ENCODE results near the gene IP6K1. TPM values are rescaled to one million over a fixed set of nuclear protein-coding genes. Genes with fewer than 3 reads are reported as not detected.

IP6K1 gene
- total RNA-seq, 2 donors from 2014 or later = 19.8 to 27.5 TPM

DNA sequence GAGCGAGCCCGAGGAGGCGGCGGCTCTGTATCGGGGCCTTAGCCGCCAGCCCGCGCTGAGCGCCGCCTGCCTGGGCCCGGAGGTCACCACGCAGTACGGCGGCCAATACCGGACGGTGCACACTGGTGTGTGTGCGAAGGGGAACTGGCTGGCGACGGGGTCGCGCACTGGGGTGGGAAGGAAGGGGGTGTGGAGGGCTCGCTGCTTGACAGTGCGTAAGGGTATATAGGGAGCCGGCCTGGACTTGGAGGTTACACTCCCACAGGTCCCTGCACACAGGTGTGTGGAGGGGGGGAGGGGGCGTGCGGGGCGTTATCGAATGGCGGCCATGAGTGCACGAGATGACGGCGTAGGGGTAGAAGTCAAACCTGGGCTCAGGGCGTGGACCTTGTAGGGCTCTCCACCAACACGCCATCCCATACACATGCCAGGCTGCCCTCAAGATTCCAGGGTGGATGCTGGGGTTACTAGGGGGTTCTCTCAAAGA is 111.8 kb downstream of the IP6K1 start:
- intact Hi-C loops (cut with DNase I) = no loop called here
- WGBS, 2 donors = 3 to 7% methylated on average over 25 to 34 of the region's 34 CpGs
- TF ChIP-seq, protein P1, sequence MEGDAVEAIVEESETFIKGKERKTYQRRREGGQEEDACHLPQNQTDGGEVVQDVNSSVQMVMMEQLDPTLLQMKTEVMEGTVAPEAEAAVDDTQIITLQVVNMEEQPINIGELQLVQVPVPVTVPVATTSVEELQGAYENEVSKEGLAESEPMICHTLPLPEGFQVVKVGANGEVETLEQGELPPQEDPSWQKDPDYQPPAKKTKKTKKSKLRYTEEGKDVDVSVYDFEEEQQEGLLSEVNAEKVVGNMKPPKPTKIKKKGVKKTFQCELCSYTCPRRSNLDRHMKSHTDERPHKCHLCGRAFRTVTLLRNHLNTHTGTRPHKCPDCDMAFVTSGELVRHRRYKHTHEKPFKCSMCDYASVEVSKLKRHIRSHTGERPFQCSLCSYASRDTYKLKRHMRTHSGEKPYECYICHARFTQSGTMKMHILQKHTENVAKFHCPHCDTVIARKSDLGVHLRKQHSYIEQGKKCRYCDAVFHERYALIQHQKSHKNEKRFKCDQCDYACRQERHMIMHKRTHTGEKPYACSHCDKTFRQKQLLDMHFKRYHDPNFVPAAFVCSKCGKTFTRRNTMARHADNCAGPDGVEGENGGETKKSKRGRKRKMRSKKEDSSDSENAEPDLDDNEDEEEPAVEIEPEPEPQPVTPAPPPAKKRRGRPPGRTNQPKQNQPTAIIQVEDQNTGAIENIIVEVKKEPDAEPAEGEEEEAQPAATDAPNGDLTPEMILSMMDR (IDR thresholded peaks at IDR 0.05) = peak in 1 of 7 experiments; percentile 27
- TF ChIP-seq POLR2A (IDR thresholded peaks at IDR 0.05) = no peak
- no peaks in the 10 kb centered on the region for H3K9me3 ChIP-seq
- DNase-seq = no peak
- ATAC-seq = peak; percentile 21
- H3K36me3 ChIP-seq (replicated peaks in 1 of 2; ENCODE audit: insufficient read depth in 1 of 2, low read depth in 2 of 2) = peaks cover 0 to 13% of the 10 kb centered on the region in 2 donors
- H3K27ac ChIP-seq = peak overlapping the region; percentile 90 to 96 (median 92)
- H3K27me3 ChIP-seq = no peaks in the 10 kb centered on the region
- H3K4me3 ChIP-seq = peak overlapping the region; percentile 59 to 98
- H3K4me1 ChIP-seq = peaks cover 28% of the 10 kb centered on the region

Small RNAs within 50 kb of the gene (microRNA-seq; reads per million reads assigned to microRNA genes)
- 0 reads per million in 2 donors for gene MIR5193 (ENCODE audit: borderline number of aligned reads in 2 of 2, borderline replicate concordance in 2 of 2)

Small RNAs within 50 kb of the gene (small RNA-seq; reads per million reads assigned to genes)
- gene AMIGO3 = not detected
- gene COX6CP14 = not detected

Other genes with a start within 250 kb of the IP6K1 start
- gene BSN, start 232.1 kb downstream of the IP6K1 start, total RNA-seq = 1 to 10 TPM; 1.3 to 6.6 TPM
- gene APEH, start 112.2 kb downstream of the IP6K1 start, total RNA-seq = 10 to 100 TPM; 58.7 to 67.7 TPM
- gene MST1, start 97.1 kb downstream of the IP6K1 start, total RNA-seq = 10 to 100 TPM; 16.9 to 80.4 TPM
- 10 to 100 TPM; 18.4 to 28.7 TPM for gene RNF123, start 97.0 kb downstream of the IP6K1 start, total RNA-seq
- gene AMIGO3, start 66.9 kb downstream of the IP6K1 start, total RNA-seq = 1 to 10 TPM; 2.0 to 2.1 TPM
- gene GMPPB, start 62.6 kb downstream of the IP6K1 start, total RNA-seq = 10 to 100 TPM; 36.3 to 43.8 TPM
- gene CDHR4, start 13.3 kb upstream of the IP6K1 start, total RNA-seq = under 1 TPM in 1 of 2 donors, not detected in 1; 0.26 TPM
- 1 to 10 TPM in 1 of 2 donors, not detected in 1; 2.6 TPM for gene INKA1, start 16.7 kb upstream of the IP6K1 start, total RNA-seq
- 10 to 100 TPM; 39.2 to 86.4 TPM for gene UBA7, start 27.4 kb upstream of the IP6K1 start, total RNA-seq
- 1 to 10 TPM; 1.8 to 3.6 TPM for gene TRAIP, start 70.0 kb upstream of the IP6K1 start, total RNA-seq
- gene CAMKV, start 83.4 kb upstream of the IP6K1 start, total RNA-seq = not detected
- gene MST1R, start 117.3 kb upstream of the IP6K1 start, total RNA-seq = 10 to 100 TPM; 10.4 to 12.2 TPM
- gene MON1A, start 143.3 kb upstream of the IP6K1 start, total RNA-seq = 10 to 100 TPM in 1 of 2 donors, 1 to 10 TPM in 1; 4.9 to 13.5 TPM
- 100 to 1,000 TPM; 123 to 146 TPM for gene RBM6, start 153.6 kb upstream of the IP6K1 start, total RNA-seq